ENCODE measurements around the gene IL27RA. TPM values are rescaled to one million over a fixed set of nuclear protein-coding genes. Genes with fewer than 3 reads are reported as not detected.

Gene IL27RA
- total RNA-seq, 2 experiments from 2014 or later: 25.0 to 26.7 TPM

DNA sequence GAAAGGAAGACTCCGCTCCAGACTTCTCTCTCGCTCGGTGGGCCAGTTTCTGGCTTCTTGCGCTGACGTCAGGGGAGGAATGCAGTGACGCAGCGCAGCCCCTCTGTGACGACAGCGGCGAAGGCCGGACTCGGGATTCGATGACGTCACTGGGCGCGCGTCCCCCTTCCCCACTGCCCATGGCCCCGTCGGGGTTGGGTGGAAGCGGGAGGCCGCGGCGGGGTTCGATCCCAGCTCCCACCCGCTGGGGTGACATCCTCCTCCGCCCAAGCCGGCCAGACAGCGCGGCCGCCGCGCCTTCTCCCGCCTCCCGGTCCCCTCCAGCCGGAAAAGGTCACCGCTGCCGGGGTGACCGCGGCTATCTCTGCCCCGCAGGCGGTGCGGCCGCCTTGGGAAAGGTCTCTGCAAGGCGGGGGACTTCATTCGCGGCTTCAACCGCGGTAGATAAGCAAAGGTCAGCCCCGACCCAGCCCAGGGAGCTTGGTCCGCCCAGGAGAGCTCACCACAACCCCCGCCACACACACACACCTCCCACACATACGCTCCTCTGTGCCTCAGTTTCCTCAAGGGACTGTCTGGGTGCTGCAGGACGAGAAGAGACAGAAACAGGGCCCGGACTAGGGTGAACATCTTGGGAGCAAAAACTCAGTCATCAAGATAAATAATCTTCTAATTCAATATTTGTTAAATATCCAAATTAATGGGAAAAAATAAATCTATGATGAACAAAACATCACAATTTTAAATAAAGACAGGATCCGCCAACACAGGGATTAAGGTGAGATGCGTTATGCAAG, 24.6 kb upstream of the IL27RA start:
- H3K36me3 Mint-ChIP-seq (ENCODE audit: low read depth): peaks cover 7% of the 10 kb centered on the region
- H3K9me3 ChIP-seq (ENCODE audit: control insufficient read depth in 1 of 2, insufficient read depth in 1 of 2, low read length in 2 of 2): no peaks in the 10 kb centered on the region
- intact Hi-C loops (cut with DNase I, micrococcal nuclease): loop anchor here (1.0 to 5.0 kb wide), 7 partner anchors 16 to 100 kb away; partner anchors contain the start of genes DCAF15 (in 2 of the 2), BRME1 (in 1 of the 2), CC2D1A (in 1 of the 2) and MISP3 (in 1 of the 2)
- H3K27me3 Mint-ChIP-seq: no peaks in the 10 kb centered on the region
- peak overlapping the region; percentile 91 for H3K27ac Mint-ChIP-seq
- H3K9me3 Mint-ChIP-seq: no peaks in the 10 kb centered on the region
- peaks cover 37% of the 10 kb centered on the region for H3K4me1 Mint-ChIP-seq (ENCODE audit: low read depth)
- peak in 1 of 14 experiments; percentile 17 for DNase-seq
- H3K36me3 ChIP-seq (ENCODE audit: insufficient read depth, low read length): no peaks in the 10 kb centered on the region
- H3K27me3 ChIP-seq (ENCODE audit: control insufficient read depth in 1 of 2, insufficient read depth in 2 of 2, low read length in 2 of 2): no peaks in the 10 kb centered on the region
- no peak for ATAC-seq (ENCODE audit: poor library complexity)
- ChIA-PET POLR2A (interaction anchor here (0.7 to 7.2 kb wide), 26 partner anchors 9 to 911 kb away, joined by 3 to 117 read pairs (median 4); partner anchors contain the start of genes DCAF15, DNAJB1, IL27RA and PRKACA), CTCF (interaction anchor here (0.9 to 2.0 kb wide), 7 partner anchors 19 to 130 kb away, joined by 3 to 9 read pairs (median 4); partner anchors contain the start of genes ASF1B and IL27RA)
- H3K4me3 Mint-ChIP-seq: peak overlapping the region; percentile 89
- peaks cover 44% of the 10 kb centered on the region for H3K4me1 ChIP-seq (ENCODE audit: insufficient read depth, low read length)
- peak overlapping the region; percentile 80 for H3K4me3 ChIP-seq (ENCODE audit: low read length)
- TF ChIP-seq, protein P1, sequence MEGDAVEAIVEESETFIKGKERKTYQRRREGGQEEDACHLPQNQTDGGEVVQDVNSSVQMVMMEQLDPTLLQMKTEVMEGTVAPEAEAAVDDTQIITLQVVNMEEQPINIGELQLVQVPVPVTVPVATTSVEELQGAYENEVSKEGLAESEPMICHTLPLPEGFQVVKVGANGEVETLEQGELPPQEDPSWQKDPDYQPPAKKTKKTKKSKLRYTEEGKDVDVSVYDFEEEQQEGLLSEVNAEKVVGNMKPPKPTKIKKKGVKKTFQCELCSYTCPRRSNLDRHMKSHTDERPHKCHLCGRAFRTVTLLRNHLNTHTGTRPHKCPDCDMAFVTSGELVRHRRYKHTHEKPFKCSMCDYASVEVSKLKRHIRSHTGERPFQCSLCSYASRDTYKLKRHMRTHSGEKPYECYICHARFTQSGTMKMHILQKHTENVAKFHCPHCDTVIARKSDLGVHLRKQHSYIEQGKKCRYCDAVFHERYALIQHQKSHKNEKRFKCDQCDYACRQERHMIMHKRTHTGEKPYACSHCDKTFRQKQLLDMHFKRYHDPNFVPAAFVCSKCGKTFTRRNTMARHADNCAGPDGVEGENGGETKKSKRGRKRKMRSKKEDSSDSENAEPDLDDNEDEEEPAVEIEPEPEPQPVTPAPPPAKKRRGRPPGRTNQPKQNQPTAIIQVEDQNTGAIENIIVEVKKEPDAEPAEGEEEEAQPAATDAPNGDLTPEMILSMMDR (IDR thresholded peaks at IDR 0.05): no peak
- peak overlapping the region; percentile 99 for H3K27ac ChIP-seq (ENCODE audit: low read depth in 1 of 2, low read length in 2 of 2)

DNA sequence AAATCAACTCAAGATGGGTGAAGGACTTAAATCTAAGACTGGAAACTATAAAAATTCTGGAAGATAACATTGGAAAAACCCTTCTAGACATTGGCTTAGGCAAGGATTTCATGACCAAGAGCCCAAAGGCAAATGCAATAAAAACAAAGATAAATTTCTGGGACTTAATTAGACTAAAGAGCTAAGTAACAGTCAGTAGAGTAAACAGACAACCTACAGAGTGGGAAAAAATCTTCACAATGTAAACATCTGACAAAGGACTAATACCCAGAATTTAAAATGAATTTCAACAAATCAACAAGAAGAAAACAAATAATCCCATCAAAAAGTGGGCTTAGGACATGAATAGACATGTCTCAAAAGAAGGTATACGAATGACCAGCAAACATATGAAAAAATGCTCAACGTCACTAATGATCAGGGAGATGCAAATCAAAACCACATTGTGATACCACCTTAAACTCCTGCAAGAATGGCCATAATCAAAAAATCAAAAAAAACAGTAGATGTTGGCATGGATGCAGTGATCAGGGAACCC, 19.1 kb upstream of the IL27RA start:
- ChIA-PET POLR2A (interaction anchor here (0.9 kb wide), 1 partner anchor 19 kb away, joined by 3 read pairs; the partner anchor contains the start of gene IL27RA), CTCF (no interaction called here)
- H3K36me3 Mint-ChIP-seq (ENCODE audit: low read depth): no peaks in the 10 kb centered on the region
- H3K27me3 ChIP-seq (ENCODE audit: control insufficient read depth in 1 of 2, insufficient read depth in 2 of 2, low read length in 2 of 2): no peaks in the 10 kb centered on the region
- H3K27me3 Mint-ChIP-seq: no peaks in the 10 kb centered on the region
- no peak overlapping the region for H3K4me3 Mint-ChIP-seq
- no peak for ATAC-seq (ENCODE audit: poor library complexity)
- H3K4me1 Mint-ChIP-seq (ENCODE audit: low read depth): no peaks in the 10 kb centered on the region
- peaks cover 3% of the 10 kb centered on the region for H3K4me1 ChIP-seq (ENCODE audit: insufficient read depth, low read length)
- H3K36me3 ChIP-seq (ENCODE audit: insufficient read depth, low read length): no peaks in the 10 kb centered on the region
- H3K27ac Mint-ChIP-seq: no peak overlapping the region
- no peaks in the 10 kb centered on the region for H3K9me3 ChIP-seq (ENCODE audit: control insufficient read depth in 1 of 2, insufficient read depth in 1 of 2, low read length in 2 of 2)
- H3K4me3 ChIP-seq (ENCODE audit: low read length): no peak overlapping the region
- TF ChIP-seq, protein P1 (IDR thresholded peaks at IDR 0.05): no peak
- intact Hi-C loops (cut with DNase I, micrococcal nuclease): no loop called here
- no peaks in the 10 kb centered on the region for H3K9me3 Mint-ChIP-seq
- H3K27ac ChIP-seq (ENCODE audit: low read depth in 1 of 2, low read length in 2 of 2): no peak overlapping the region
- no peak for DNase-seq

DNA sequence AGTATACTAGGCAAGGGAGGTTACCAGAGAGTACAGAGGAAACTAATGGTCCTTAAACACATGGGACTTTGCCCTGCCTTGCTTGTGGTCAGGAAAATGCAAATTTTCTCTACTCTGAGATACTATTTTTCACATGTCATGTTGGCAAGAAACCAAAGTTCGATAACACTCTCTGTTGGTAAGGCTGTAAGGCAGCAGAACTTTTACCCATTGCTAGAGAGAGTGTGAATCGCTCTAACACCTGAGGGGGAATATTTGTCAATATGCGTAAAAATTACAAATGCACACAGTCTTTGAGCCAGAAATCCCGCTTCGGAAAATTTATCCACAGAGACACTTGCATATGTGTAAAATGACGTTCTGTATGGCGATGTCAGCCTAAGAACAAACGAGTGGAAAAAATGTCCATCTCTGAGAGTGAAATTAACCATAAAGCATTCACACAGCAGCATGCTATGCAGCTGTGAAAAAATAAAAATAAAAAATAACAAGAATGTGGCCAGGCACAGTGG, 16.0 kb upstream of the IL27RA start:
- POLR2A ChIA-PET: interaction anchor here (0.7 kb wide), 1 partner anchor 9 kb away, joined by 3 read pairs; the partner anchor contains the start of gene RFX1
- Mint-ChIP-seq H3K4me3 (no peak overlapping the region), H3K27ac (no peak overlapping the region), H3K36me3 (ENCODE audit: low read depth) (no peaks in the 10 kb centered on the region), H3K9me3 (no peaks in the 10 kb centered on the region), H3K27me3 (no peaks in the 10 kb centered on the region), H3K4me1 (ENCODE audit: low read depth) (no peaks in the 10 kb centered on the region)
- CTCF ChIA-PET: no interaction called here
- no peaks in the 10 kb centered on the region for H3K27me3 ChIP-seq (ENCODE audit: control insufficient read depth in 1 of 2, insufficient read depth in 2 of 2, low read length in 2 of 2)
- peak in 1 of 14 experiments; percentile 12 for DNase-seq
- H3K36me3 ChIP-seq (ENCODE audit: insufficient read depth, low read length): no peaks in the 10 kb centered on the region
- no peaks in the 10 kb centered on the region for H3K9me3 ChIP-seq (ENCODE audit: control insufficient read depth in 1 of 2, insufficient read depth in 1 of 2, low read length in 2 of 2)
- H3K4me3 ChIP-seq (ENCODE audit: low read length): no peak overlapping the region
- peaks cover 3% of the 10 kb centered on the region for H3K4me1 ChIP-seq (ENCODE audit: insufficient read depth, low read length)
- TF ChIP-seq, protein P1 (IDR thresholded peaks at IDR 0.05): no peak
- no peak for ATAC-seq (ENCODE audit: poor library complexity)
- intact Hi-C loops (cut with DNase I, micrococcal nuclease): no loop called here
- no peak overlapping the region for H3K27ac ChIP-seq (ENCODE audit: low read depth in 1 of 2, low read length in 2 of 2)
